HepG2 (cell line): ENCODE results near the gene ZBTB46. TPM values are rescaled to one million over a fixed set of nuclear protein-coding genes. Genes with fewer than 3 reads are reported as not detected.

Experiments used
- AKNA ChIP-seq: sonication (generic); formaldehyde crosslinking; IDR thresholded peaks from 2 replicates; pipeline ENCODE4 v1.4.0; 2020; ENCODE audit warnings: missing genetic modification reagents, borderline replicate concordance
- ARNT ChIP-seq: fragments of 450-650 bp; IDR thresholded peaks from 2 replicates; pipeline ENCODE4 v1.6.1; 2017
- FOXC1 ChIP-seq: sonication (generic); formaldehyde crosslinking; IDR thresholded peaks from 2 replicates; pipeline ENCODE4 v1.8.0; 2022; ENCODE audit warnings: mild to moderate bottlenecking, missing genetic modification reagents, borderline replicate concordance
- KLF9 ChIP-seq: IDR thresholded peaks from 2 replicates; pipeline ENCODE4 v1.6.1; 2016; ENCODE audit warnings: low read depth
- MED13 ChIP-seq: sonication (generic); formaldehyde crosslinking; IDR thresholded peaks from 2 replicates; pipeline ENCODE4 v1.5.0; 2020; ENCODE audit warnings: missing genetic modification reagents
- SSRP1 ChIP-seq: IDR thresholded peaks from 2 replicates; pipeline ENCODE4 v1.6.1; 2016; ENCODE audit warnings: control low read depth
- SYNCRIP ChIP-seq: fragments of 200-400 bp; formaldehyde crosslinking; IDR thresholded peaks from 2 replicates; pipeline ENCODE4 v1.6.1; 2018; ENCODE audit warnings: mild to moderate bottlenecking, low read depth, low read length; ENCODE audit not compliant: insufficient read depth
- ZFP37 ChIP-seq: sonication (generic); formaldehyde crosslinking; IDR thresholded peaks from 2 replicates; pipeline ENCODE4 v1.4.0; 2020; ENCODE audit warnings: missing genetic modification reagents, borderline replicate concordance
- ZNF136 ChIP-seq: sonication (generic); formaldehyde crosslinking; IDR thresholded peaks from 2 replicates; pipeline ENCODE4 v1.8.1; 2022; ENCODE audit warnings: low read depth, mild to moderate bottlenecking, moderate library complexity, missing genetic modification reagents
- ZNF275 ChIP-seq: sonication (generic); formaldehyde crosslinking; IDR thresholded peaks from 2 replicates; pipeline ENCODE4 v1.8.0; 2022; ENCODE audit warnings: missing genetic modification reagents, mild to moderate bottlenecking, inconsistent platforms, borderline replicate concordance
- ZNF598 ChIP-seq: sonication (generic); formaldehyde crosslinking; IDR thresholded peaks from 2 replicates; pipeline ENCODE4 v1.5.1; 2020; ENCODE audit warnings: mild to moderate bottlenecking, missing genetic modification reagents, borderline replicate concordance
- ZNF784 ChIP-seq: sonication (generic); formaldehyde crosslinking; IDR thresholded peaks from 2 replicates; pipeline ENCODE4 v1.5.1; 2020; ENCODE audit warnings: missing genetic modification reagents, mild to moderate bottlenecking, borderline replicate concordance
- ZSCAN29 ChIP-seq: sonication (generic); formaldehyde crosslinking; conservative IDR thresholded peaks from 2 replicates; pipeline ENCODE4 v1.4.0; 2020; ENCODE audit warnings: mild to moderate bottlenecking, missing genetic modification reagents
- polyA plus RNA-seq, 8 experiments: library from polyadenylated mRNA; depleted of rRNA in 3 of 8; stranded (reverse) in 7 of 8; unstranded in 1 of 8; fragments of >200 nt; fragmentation: Illumina TruSeq in 4 of 8; extraction: Trizol in 4 of 8; gene quantifications; 2 replicates each; pipeline versions ENCODE4 v1.2.1 to v1.2.3, GENCODE V29; 2011 to 2016; ENCODE audit warnings: low read depth in 4 of 8, missing spikeins in 1 of 8, mixed read lengths in 1 of 8; ENCODE audit not compliant: insufficient read depth in 1 of 8
- total RNA-seq, 5 experiments: library from RNA; depleted of rRNA; stranded (reverse); fragments of >200 nt; fragmentation: Illumina TruSeq; extraction: Trizol; gene quantifications; 2 replicates each; pipeline ENCODE4 v1.2.3, GENCODE V29; 2016; ENCODE audit warnings: low read depth in 1 of 5
- TF ChIP-seq, protein P1 (sequence below): sonication (generic); formaldehyde crosslinking; IDR thresholded peaks from 2 replicates; pipeline ENCODE4 v1.9.0; 2021; ENCODE audit warnings: mild to moderate bottlenecking, missing genetic modification reagents

Gene ZBTB46
- total and polyA plus RNA-seq, 2 of the 13 experiments (the other 11 are each of a cell fraction or from before 2014, with no cell fraction given): 1.6 to 13.5 TPM

- TF ChIP-seq ZFP37 (CRISPR knock-in tag): no peak; the same call in 1 of the 2 replicates
- TF ChIP-seq FOXC1 (CRISPR knock-in tag): peak; percentile 79; the same call in 1 of the 2 replicates
- TF ChIP-seq SSRP1 (CRISPR knock-in tag): peak; percentile 94
- TF ChIP-seq ZNF136 (CRISPR knock-in tag): 0 out of 2 replicates have a peak, but pooled peaks have one; percentile 53
- no peak for TF ChIP-seq SYNCRIP
- peak; percentile 33; the same call in 1 of the 2 replicates for TF ChIP-seq KLF9
- TF ChIP-seq MED13 (CRISPR knock-in tag): 0 out of 2 replicates have a peak, but pooled peaks have one; percentile 6
- peak; percentile 34; the same call in 1 of the 2 replicates for TF ChIP-seq ZSCAN29 (CRISPR knock-in tag)
- peak; percentile 83; the same call in 1 of the 2 replicates for TF ChIP-seq ZNF784
- no peak for TF ChIP-seq AKNA
- TF ChIP-seq, protein P1, sequence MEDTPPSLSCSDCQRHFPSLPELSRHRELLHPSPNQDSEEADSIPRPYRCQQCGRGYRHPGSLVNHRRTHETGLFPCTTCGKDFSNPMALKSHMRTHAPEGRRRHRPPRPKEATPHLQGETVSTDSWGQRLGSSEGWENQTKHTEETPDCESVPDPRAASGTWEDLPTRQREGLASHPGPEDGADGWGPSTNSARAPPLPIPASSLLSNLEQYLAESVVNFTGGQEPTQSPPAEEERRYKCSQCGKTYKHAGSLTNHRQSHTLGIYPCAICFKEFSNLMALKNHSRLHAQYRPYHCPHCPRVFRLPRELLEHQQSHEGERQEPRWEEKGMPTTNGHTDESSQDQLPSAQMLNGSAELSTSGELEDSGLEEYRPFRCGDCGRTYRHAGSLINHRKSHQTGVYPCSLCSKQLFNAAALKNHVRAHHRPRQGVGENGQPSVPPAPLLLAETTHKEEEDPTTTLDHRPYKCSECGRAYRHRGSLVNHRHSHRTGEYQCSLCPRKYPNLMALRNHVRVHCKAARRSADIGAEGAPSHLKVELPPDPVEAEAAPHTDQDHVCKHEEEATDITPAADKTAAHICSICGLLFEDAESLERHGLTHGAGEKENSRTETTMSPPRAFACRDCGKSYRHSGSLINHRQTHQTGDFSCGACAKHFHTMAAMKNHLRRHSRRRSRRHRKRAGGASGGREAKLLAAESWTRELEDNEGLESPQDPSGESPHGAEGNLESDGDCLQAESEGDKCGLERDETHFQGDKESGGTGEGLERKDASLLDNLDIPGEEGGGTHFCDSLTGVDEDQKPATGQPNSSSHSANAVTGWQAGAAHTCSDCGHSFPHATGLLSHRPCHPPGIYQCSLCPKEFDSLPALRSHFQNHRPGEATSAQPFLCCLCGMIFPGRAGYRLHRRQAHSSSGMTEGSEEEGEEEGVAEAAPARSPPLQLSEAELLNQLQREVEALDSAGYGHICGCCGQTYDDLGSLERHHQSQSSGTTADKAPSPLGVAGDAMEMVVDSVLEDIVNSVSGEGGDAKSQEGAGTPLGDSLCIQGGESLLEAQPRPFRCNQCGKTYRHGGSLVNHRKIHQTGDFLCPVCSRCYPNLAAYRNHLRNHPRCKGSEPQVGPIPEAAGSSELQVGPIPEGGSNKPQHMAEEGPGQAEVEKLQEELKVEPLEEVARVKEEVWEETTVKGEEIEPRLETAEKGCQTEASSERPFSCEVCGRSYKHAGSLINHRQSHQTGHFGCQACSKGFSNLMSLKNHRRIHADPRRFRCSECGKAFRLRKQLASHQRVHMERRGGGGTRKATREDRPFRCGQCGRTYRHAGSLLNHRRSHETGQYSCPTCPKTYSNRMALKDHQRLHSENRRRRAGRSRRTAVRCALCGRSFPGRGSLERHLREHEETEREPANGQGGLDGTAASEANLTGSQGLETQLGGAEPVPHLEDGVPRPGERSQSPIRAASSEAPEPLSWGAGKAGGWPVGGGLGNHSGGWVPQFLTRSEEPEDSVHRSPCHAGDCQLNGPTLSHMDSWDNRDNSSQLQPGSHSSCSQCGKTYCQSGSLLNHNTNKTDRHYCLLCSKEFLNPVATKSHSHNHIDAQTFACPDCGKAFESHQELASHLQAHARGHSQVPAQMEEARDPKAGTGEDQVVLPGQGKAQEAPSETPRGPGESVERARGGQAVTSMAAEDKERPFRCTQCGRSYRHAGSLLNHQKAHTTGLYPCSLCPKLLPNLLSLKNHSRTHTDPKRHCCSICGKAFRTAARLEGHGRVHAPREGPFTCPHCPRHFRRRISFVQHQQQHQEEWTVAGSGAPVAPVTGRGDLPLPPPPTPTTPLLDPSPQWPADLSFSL (CRISPR knock-in tag): no peak
- 0 out of 2 replicates have a peak, but pooled peaks have one; percentile 14 for TF ChIP-seq ZNF598 (CRISPR knock-in tag)
- no peak for TF ChIP-seq ZNF275
- TF ChIP-seq ARNT: no peak
Measured at GRCh38 chr20:63858393-63859165, 27.5 kb upstream of the ZBTB46 start (continued).
